Measurements from ENCODE around the gene PCNA.

DNA sequence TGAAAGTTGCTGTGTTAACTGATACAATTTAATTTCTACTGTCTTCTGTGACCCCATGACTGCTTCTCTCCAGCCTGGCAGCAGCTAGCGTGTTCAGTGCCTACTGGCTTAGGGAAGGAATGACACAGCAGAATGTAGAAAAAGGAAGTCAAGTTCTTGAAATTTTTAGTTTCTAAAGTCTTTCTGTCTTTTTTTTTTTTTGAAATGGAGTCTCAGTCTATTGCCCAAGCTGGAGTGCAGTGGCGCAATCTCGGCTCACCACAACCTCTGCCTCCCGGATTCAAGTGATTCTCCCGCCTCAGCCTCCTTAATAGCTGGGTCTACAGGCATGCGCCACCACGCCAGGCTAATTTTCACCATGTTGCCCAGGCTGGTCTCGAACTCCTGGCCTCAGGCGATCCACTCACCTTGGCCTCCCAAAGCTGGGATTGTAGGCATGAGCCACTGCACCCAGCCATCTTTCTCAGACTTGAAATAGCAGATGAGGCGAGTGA lies 39.3 kb downstream of the PCNA start:
- TF ChIP-seq CTCF (IDR thresholded peaks at IDR 0.05): no peak
- TF ChIP-seq ZFX (IDR thresholded peaks at IDR 0.05; ENCODE audit: borderline replicate concordance): no peak

All from 22Rv1 (cell line).